NCI-H1930 (cell line): ENCODE measurements around the gene GPX7.

Source experiments
- DNase-seq, 2 experiments: peaks; one replicate each; lab custom pipeline; 2025; lab: John Stamatoyannopoulos, UW

Gene GPX7

DNA sequence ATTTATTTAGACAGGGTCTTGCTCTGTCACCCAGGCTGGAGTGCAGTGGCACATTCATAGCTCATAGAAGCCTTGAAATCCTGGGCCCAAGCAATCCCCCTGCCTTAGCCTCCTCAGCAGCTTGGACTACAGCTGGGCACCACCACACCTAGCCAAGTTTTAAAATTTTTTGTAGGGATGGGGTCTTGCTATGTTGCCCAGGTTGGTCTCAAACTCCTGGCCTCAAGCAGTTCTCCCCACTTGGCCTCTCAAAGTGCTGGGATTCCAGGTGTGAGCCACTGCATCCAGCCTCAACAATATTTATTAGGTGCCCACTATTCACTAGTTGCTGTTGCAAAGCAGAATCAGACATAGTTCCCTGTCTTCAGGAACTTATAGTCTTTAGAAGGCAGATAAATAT lies 14.1 kb upstream of the GPX7 start:
- no peak for DNase-seq

DNA sequence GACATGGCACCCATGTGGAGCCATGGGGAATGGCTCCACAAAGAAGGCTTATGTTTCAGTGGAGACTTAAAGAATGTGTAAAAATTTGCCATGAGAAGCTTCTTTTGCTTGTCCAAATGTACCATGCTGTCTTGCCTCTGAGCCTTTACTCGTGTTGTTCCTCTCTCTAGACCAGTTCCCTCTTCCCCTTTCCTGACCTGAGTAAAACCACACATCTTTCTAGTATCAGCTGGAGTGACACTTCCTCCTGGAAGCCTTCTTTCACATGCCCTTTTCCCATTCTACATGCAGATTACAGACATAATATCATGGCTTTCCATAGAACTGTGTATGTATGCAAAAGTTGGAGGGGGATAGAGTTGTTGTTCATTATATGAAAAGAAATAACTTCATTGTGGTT lies 13.6 kb upstream of the GPX7 start:
- no peak for DNase-seq

DNA sequence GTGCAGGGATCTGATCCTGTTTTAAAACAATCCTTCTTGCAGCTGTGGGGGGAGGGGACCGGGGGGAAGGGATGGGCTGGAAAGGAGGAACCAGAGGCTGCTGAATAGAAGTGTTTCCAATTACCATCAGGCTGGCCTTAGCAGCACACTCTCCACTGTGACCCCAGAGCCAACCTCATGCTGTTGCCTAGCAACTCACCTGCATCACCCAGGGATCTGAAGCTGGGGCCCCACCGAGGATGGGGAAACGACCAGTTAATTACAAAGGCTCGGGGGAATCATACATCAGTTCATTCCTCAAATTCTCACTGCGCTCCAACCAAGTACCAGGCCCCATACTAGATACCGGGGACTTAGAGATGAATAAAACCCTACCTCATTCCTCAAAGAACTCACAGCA lies 11.9 kb upstream of the GPX7 start:
- DNase-seq, result no peak

DNA sequence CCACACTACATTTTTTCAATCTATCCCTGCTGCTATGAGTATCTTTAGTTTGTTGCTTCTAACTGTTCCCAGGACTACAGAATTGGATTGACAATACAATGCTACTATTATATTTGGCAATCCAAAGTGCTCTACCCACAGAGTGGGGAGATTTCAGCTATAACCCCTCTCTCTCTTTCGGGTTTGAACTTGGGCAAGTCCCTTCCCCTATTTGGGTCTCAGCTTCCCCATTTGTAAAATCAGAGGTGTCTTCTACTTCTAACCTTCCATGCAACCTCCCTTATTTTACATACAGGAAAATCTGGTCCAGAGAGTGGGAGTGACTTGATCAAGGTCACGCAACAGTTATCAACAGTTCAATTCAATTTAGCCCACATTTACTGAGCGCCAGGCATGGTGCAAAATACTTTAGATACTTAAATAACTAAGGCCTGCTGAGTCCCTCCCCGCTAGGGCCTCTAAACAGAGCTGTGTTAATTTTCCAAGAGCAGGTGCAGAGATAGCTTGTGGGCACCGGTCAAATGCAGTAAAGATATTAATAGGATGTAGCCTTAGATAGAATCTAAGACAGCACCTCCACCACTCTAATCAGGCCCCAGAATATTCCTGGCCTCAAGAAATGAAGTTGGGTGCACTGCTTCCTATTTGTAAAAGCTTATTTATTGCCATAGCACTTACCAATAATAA lies 9.4 kb upstream of the GPX7 start:
- DNase-seq, result no peak

DNA sequence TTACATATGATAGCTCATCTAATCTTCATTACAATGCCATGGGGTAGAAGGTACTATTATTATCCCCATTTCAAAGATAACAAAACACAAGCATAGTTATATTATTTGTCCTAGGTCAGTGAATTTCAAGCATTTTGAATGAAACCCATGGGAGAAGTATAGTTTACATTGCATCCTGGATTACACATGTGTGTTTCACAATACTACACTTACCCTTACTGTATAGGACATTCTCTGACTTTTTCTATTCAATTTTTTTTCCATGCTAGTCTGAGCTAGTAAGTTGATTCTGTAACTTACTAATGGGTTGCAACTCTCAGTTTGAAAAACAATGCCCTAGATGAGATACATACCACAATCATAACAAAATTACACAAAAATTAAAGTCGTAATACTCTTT lies 8.7 kb upstream of the GPX7 start:
- DNase-seq, result no peak

DNA sequence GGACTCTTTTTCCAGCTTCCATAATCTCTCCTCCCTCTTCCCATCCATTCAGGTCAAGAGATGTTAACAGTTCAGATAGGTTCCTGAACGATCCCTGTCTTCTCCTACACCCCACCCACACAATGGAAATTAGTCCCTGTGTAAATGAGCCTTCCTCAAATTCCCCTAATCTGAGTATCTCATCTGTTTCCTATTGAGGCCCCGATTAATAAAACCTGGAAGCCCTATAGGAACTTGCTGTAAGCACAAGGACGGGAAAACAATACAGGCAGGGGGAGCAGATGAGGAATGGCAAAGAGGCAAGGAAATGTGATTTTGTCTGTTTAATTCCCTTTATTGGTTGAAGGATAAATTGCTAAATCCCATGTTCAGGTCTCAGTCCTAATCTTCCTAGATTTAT lies 7.1 kb upstream of the GPX7 start:
- no peak for DNase-seq

DNA sequence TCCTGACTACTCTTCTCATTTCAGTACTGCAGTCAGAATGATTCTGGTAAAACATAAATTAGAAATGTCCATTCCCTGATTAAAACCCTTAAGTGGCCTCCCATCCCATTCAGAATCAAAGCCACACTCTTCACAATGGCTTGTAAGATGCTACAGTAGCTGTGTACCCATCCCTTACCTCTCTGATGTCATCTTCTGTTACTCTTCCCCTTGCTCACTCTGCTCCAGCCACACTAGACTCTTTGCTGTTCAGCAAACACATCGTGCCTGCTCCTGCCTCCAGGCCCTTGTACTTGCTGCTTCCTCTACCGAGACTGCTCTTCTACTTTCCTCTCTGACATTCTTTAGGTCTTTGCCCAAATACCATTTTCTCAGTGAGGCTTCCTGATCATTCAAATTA lies 4.3 kb upstream of the GPX7 start:
- no peak for DNase-seq

DNA sequence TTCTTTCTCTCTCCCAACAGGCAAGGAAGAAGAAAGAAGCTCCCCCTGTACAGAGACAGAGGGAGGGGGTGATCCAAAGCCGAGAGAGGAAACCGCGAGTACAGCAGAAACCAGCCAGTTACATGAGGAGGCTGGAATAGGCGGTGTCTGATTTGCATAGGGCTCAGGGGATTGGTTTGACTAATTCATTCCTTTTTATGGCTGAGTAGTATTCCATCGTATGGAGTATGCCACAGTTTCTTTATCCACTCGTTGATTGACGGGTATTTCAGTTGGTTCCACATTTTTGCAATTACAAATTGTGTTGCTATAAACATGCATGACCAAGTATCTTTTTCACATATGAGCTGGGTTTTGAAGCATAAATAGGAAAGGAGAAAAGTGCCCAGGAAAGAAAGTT lies 3.4 kb upstream of the GPX7 start:
- DNase-seq, result no peak

DNA sequence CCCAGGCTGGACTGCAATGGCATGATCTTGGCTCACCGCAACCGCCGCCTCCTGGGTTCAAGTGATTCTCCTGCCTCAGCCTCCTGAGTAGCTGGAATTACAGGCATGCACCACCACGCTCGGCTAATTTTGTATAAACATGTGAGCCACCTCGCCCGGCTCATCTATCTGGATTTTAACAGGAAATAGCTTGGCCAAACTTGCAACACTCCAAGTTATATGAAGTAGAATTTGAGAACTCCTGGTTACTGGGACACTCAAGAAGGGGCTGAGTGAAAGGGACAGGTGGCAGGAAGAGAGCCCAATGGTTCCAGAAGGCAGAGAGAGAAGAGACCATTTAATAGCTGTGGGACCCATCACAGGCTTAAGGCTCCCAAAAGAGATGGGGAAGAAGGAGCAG lies 2.9 kb upstream of the GPX7 start:
- DNase-seq, result no peak

DNA sequence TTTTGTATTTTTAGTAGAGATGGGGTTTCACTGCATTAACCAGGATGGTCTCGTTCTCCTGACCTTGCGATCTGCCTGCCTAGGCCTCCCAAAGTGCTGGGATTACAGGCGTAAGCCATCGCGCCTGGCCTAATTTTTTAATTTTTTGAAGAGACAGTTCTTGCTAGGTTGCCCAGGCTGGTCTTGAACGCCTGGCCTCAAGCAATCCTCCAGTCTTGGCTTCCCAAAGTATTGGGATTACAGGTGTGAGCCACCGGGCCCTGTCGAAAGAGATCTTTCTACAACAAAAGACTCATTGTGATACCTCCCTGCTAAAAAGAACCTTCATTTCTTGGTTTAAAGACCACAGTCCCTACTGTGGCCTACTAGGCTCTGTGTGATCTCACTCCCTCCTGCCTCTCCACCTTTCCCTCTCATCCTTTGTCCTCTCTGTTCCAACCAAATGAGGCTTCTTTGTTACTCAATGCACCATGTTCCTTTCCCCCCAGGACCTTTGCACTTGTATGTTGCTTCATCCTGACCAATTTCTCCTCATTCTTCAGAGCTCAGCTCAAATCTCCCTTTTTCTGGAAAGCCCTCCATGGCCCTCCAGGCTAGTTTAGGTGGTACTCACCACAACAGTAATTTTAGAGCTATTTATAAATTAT lies 1.5 kb upstream of the GPX7 start:
- DNase-seq, result no peak

DNA sequence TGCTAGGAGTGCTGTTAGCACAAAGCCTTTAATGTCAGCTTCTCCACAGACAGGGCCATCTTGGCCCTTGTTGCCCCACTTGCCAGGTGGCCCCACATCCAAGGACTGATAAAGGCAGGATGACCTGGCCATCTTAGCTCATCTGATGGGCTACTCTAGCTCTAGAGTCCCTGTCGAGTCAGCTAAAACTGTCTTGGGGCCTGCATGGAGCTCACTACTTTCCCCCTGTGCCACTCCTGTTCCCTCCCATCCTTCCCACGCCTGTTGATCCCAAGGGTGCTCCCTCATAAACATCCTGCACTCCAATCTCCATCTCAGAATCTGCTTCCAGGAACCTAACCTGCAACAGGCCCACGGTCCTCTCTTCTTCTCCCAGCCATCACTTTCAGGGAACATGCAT lies 652 bp upstream of the GPX7 start:
- DNase-seq, result no peak

DNA sequence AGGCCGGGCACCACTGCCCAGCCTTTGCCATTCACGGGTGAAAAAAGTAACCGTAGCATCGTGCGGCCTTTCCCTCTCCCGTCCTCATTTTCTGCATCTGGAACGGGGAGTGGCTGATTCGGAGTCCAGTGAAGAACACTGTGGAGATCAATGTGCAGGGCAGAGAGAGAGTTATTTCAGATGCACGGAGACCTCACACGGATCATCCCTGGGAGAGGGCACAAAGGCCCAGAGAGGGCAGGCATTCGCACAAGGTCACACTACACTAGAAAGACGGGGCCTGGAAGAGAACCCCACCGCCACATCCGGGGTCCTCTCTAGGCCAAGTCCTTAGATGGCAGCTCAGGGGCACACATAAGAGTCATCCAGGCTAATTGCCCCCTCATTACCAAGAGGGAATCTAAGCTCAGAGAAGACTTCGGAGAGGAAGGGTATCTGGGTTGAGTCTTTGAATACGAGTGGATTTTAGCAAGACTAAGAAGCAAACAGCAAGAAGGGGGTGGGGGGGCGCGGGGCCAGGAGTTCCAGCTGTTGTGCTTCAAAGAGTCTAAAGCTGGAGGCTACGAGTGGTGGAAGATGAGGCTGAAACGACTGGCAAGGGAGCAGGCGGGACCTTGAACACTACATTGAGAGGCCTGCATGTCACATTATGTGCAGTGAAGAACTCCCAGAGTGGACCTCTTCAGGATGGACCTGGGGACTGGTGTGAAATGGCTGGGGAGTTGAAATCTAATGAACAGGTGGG lies 857 bp downstream of the GPX7 start:
- DNase-seq, result no peak

DNA sequence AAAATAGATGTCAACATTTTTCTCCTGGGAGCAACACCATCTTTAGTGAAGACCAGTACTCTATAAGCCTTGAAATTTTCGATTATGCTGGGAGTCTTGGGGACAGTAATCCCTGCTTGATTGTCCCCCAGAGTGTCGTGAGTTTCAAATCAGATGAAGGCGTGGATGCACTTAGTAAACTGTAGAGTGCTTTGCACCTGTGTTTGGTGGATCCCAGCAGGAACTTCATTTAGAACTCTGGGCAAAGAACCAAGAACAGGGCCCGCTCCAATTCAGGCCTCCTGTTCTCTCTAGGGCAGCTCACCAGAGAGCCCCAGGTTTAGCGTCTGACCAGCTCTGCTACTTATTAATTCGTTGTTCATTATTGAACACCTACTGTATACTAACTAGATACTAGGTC lies 1.5 kb downstream of the GPX7 start:
- no peak for DNase-seq

DNA sequence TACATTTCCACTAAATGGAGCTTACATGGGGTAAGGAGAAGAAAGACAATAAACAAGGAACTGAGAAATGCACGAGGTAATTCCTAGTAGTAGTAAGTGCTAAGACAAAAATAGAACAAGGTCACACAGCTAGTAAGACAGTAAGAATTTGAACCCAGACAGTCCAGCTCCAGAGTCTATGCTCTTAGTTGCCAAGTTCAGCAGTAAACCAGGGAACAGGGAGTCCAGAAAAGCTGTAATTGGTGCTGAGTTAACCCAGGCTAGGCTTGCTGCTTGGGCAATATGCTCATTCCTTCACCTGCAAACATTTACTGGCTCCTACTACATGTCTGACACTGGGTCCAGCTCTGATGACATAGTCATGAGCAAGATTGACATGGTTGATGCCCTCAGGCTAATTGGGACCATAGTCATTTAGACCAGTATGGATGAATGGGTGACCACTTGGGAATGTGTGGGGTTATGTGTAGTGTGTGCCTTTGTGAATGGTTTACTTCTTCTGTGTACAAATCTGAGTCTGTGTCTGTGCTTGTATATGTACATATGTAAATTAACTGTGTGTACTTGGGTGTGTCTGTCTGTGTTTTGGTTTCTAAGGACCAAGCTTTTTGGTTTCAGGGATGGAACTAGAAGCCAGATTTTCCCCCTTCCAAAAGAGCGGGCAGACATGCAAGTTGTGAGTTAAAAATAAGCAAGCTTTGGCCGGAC lies 2.0 kb downstream of the GPX7 start:
- DNase-seq, result no peak

DNA sequence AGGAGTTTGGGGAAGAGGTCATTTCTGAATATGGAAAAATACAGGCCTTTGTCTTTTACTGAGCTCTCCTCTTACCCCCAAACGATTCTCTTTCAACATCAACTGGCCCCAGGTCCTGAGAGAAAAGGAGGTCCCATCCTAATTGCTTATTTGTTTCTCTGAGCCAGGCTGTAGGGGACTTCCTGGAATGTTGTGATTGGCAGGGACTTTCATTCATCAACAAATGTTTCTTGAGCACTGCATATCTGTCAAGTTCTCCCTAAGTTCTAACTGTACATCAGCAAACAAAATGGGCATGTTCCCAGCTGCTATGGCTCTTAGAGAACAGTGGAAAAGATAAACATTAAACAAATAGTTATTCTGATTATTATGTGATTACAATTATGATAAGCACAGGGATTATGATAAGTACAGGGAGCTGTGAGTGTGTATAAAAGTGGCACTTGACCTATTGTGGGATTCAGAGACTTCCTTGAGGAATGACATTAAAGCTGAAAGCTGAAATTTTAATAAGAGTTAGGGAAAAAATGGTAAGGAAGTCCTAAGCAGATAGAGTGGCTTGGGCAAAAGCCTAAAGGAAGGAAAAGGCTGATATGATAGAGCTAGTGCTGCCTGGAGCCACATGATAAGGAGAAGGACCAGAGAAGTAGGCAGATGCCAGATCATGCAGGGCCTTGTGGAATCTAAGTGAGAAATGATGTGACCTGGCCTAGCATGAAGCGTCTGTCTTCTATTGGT lies 11.6 kb downstream of the GPX7 start:
- DNase-seq, result no peak

DNA sequence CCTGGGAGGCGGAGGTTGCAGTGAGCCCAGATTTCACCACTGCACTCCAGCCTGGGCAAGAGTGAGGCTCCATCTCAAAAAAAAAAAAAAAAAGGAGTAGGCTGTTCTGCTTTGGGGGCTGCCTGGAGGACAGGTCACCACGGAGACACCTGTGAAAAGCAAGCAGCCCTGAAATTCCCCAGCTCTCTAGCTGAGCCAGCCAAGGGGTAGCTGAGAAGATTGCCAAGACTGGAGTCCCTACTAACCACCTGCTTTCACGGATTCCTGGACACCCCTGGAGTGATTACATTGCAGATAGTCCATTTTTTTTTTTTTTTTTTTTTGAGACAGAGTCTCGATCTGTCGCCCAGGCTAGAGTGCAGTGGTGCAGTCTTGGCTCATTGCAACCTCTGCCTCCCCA lies 12.5 kb downstream of the GPX7 start:
- DNase-seq, result no peak

DNA sequence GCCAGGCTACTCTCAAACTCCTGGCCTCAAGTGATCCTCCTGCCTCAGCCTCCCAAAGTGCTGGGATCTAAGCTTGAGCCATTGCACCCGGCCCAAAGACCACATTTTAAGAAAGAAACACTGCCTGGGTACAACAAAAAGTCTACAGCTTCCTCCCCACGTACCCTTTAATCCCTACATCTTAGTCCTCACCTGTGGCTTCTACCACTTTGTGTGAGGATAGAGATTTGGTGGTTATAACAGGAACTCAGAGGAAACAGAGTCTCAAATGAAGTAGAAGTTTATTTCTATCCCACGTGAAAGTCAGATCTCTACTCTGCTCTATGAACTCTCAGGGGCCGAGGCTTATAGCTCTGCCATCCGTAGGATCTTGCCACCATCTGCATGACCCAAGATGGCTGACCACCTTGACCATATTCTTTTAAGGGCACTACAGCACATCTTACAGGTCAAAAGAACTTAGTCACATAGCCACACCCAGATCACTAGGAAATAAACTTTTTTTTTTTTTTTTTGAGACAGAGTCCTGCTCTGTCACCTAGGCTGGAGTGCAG lies 13.4 kb downstream of the GPX7 start:
- DNase-seq, result no peak

DNA sequence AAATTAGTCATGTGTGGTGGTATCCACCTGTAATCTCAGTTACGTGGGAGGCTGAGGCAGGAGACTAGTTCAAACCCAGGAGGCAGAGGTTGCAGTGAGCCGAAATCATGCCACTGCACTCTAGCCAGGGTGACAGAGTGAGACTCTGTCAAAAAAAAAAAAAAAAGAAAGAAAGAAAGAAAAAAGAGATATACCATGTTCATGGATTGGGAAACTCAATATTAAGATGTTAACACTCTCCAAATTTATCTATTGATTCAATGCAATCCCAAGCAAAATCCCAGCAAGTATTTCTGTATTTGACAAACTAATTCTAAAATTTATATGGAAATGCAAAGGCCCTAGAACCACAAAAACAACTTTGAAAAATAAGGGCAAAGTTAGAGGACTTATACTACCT lies 19.8 kb downstream of the GPX7 start:
- DNase-seq, result no peak

DNA sequence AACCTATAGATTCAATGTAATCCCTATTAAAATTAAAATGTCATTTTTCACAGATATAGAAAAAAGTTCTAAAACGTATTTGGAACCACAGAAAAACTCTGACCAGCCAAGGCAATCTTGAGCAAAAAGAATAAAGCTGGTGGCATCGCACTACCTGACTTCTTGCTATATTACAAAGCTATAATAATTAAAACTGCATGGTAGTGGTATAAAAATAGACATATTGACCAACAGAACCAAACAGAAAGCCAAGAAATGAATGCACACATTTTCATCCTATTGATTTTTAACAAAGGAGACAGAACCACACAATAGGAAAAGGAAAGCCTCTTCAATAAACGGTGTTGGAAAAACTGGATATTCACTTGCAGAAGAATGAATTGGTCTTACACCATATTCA lies 21.6 kb downstream of the GPX7 start:
- no peak for DNase-seq

DNA sequence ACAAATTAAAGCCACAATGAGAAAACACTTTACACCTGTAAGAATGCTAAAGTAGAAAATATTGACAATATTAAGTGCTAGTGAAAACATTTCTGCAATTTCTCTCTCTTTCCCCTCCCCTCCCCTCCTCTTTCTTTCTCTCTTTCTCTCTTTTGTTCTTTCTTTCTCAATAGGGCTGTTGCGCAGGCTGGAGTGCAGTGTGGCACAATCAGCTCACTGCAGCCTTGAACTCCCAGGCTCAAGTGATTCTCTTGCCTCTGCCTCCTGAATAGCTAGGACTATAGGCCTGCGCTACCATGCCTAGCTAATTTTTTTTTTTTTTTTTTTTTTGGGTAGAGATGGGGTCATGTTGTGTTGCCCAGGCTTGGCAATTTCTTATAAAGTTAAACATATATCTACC lies 24.9 kb downstream of the GPX7 start:
- no peak for DNase-seq

DNA sequence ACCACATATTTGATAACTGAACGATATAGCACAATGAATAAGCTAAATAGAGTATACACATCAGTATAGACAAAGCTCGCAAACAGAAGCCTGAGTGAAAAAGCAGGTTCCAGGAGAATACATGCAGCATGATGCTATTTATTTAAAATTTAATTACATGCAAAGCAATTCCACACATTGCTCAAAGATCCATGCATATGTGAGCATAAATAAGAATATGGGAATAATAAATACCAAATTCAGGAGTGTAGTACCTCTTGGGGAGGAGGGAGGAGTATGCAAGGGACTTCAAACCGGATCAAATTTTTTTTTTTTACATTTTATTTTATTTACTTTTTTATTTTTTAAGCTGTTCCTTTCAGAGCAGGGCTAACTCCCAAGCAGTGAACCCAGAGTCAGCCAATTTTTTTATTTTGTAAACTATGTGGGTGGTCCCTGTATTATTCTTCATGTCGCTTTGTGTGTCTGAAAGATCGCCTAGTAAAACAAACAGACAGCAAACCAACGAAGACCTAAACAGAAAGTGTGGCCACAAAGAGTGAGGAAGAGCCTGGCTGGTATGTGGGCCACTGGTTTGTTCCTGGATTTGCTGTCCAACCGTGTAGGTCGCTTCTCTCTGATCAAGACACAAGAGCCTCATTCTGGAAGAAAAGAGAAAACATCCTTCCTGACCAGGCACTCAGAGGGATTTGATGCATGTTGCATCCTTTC lies 26.6 kb downstream of the GPX7 start:
- DNase-seq, result no peak
